ENCODE results near the gene RUSF1.
"Not testable (repeated sequence)": the region's sequence is repeated elsewhere in the genome, so short reads cannot be mapped to it uniquely, and the experiment has no call there.

Gene RUSF1

DNA sequence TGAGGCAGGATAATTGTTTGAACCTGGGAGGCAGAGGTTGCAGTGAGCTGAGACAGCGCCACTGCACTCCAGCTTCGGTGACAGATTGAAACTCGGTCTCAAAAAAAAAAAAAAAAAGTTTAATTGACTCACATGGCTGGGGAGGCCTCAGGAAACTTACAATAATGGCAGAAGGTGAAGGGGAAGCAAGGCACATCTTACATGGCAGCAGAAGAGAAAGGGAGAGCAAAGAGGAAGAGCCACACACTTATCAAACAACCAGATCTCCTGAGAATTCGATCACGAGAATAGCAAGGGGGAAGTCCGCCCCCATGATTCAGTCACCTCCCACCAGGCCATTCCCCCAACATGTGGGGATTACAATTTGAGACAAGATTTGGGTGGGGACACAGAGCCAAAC lies 62.3 kb downstream of the RUSF1 start:
- not testable (repeated sequence) for FAIRE-seq

DNA sequence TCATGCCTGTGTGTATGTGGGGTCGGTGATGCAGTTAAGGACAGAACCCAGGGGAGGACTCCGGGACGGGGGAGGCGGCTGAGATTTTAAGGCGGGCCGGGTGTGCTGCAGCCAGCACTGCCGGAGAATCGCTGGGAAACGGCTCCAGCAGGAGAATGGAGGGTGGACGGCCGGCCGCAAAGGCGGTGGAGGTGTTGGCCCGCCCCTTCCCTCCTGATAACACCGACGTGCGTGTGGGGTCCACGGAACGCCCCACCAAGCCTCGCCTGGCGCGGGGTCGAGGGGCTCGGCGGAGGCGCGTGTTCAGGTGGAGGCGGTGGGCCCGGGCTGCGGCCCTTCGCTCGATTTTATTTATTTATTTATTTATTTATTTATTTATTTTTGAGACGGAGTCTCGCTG lies 66.2 kb downstream of the RUSF1 start:
- no peak for FAIRE-seq

DNA sequence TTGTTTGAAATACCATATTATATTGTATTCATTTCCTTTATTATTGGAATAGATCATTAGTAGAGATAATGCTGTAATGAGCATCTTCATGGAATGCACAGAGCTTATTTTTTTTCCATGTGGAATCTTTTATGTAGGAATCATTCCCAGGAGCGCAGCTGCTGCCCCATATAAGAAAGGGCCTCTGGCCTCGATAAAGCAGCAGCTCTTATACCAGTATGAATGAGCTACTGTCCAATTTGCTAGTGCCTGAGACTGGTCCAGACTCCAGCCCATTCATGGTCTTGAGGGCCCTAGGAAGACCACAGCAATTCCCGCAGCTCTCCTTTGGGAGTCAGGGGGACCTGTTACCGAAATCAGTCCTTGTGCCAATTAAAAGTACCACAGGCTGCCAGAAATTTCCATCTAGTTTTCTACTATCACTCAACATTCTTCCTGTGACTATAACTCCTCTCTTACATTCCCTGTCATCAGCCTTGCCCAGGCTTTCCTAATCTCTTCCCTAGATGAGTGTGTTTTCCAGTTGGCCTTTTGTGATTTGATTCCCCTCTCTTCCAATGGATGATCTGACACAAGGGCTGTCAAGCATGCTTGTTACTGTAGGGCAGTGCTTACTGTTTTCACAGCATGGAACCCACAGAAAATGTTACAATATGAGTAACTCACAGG lies 67.5 kb downstream of the RUSF1 start:
- no peak for FAIRE-seq

DNA sequence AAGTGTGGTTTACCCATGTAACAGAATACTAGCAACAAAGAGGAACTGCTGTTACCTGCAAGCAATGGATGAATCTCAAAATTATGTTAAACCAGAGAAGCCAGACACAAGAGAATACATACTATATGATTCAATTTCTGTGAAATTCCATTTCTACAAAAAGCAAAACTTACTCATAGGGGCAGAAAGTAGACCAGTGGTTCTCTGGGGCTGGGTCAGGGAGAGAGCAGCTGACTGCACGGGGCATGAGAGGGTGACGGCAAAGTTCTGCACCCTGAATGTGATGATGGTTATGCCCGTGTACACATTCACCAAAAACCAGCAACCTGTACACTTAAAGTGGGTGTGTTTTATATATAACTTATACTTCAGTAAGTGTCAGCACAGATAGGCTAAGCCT lies 68.7 kb downstream of the RUSF1 start:
- no peak for FAIRE-seq
